Measurements from ENCODE around the gene SLC2A6.

The SLC2A6 gene

DNA sequence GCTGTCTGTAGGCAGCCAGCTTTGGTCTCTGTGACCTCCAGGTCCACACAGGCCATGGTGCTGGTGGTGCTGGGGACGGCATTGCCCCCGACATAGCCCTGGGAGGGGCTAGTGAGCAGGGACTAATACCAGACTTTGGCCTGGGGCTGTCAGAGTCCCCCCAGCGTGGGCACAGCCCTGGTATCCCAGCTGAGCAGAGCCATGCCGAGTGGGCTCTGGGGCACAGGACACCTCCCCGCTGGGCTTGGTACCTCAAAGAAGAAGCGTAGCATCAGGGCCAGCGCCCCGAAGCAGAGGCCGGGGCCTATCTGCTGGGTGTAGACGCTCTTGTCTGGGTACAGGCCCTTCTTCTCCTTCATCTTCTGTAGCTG is 36.3 kb upstream of the SLC2A6 start:
- FAIRE-seq: no peak

GRCh38 chr9:133514460-133515239 is 35.8 kb upstream of the SLC2A6 start:
- no peak for FAIRE-seq

GRCh38 chr9:133513214-133514100 is 34.6 kb upstream of the SLC2A6 start:
- FAIRE-seq: no peak

DNA sequence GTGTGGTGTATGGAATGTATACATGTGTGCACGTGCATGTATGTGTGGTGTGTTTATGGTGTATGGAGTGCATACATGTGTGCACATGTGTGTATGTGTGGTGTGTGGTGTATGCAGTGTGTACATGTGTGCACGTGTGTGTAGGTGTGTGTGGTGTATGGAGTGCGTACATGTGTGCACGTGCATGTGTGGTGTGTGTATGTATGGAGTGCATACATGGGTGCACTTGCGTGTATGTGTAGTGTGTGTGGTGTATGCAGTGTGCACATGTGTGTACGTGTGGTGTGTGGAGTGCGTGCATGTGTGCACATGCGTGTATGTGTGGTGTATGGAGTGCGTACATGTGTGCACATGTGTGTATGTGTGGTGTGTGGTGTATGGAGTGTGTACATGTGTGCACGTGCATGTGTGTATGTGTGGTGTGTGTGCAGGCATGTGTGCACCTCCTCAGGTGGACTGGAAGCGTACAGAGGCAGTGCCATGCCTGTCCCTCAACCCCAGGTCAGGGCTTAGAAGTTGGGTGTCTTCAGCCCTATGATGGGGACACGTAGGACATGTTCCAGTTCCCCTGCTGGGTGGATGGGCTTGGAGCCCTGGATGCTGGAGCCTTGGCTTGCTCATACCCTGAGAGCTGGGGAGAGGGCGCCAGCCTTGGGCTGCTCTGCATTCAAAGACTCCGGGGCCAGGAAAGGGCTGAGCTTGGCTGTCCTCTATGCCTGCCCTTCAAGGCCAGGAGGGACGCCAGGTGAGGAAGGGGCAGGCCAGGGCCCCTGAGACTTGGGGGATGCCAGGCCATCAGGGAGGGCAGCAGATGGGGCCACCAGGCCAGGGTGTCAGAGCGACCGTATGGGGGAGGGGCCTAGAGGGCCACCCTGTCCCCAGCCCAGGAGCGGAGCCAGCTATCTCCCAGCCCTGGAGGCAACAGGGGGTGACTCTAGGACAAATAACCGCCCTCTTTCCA is 33.6 kb upstream of the SLC2A6 start:
- no peak for FAIRE-seq

GRCh38 chr9:133511607-133512006 is 32.7 kb upstream of the SLC2A6 start:
- no peak for FAIRE-seq

DNA sequence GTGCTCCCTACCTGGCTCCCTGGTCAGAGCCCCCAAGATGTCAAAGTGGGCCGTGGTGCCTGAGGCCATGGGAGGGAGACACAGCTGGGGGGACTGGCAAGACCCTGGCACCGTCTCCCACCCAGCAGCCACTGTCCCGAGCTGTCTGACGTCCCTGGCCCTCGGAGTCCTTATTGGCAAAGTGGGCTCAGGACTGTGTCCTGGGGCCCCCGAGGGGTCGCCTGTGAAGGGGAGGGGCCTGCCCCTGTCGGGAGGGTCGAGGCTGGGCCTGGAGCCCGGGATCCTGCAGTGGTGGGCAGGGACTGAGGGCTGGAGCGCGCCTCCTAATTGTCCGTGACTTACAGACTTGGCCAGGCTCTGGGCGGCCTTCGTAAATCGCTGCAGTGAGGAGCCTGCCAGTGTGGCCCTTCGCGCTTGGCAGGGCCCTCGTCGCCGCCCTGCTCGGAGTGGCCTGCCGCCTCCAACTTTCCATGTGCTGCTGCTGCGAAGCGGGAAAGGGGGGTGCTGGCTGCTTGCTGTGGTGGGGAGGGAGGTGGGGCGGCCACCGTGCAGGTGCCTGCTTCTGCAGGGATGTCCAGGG is 32.1 kb upstream of the SLC2A6 start:
- no peak for FAIRE-seq

- no peak for FAIRE-seq
Measured at GRCh38 chr9:133509179-133510083, 30.5 kb upstream of the SLC2A6 start.

- FAIRE-seq: no peak
Measured at GRCh38 chr9:133508046-133508445, 29.1 kb upstream of the SLC2A6 start.

DNA sequence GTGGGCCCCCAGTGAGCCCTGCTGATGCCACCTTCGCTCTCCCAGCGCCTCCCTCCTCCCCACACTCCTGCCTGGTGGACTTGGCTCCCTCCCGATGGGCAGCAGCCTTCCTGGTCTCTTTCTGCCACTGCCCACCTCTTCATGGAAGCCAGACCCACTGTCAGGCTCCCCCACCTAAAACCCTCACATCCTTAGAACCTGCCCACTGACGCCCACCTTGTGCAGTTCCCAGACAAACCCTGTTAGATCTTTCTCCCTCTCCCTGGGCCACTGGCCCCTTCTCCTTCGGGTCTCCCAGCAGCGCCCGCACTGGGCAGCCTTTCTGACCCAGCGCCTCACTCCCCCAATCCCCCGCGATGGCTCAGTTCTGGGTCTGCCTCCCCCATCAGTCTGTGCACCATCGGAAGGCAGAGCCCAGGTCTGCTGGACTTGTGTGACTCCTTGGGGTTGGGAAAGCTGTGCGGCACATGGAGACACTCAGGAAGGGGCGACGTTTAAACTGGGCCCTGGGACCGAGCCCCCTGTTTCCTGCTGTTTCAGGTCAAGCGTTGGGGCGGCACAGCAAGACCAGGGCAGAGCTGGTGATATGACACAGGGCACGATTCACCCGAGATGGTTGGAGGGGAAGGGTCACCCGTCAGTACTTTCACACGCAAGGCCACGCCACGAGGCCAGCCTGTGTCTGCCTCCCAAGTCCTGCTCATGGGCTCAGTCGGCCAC is 28.5 kb upstream of the SLC2A6 start:
- FAIRE-seq: no peak

DNA sequence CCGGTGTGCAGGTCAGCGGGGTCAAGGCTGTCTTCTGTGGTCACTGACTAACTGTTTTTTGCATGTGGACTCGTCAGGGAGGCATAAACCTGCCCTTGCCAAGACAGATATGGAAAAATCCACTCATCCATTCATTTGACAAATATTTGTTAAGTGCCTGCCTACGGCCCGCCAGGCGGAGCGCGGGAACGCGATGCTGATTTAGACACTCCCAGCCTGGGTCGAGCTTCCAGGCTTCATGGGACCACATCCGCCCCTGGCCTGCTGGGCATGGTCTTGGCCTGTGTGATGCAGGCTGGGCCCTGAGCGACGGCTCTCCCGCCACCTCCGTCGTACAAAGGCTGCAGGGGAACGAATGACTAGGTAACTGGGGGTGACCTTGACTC is 27.7 kb upstream of the SLC2A6 start:
- FAIRE-seq: no peak

- no peak for FAIRE-seq
Measured at GRCh38 chr9:133505901-133506652, 27.2 kb upstream of the SLC2A6 start.

DNA sequence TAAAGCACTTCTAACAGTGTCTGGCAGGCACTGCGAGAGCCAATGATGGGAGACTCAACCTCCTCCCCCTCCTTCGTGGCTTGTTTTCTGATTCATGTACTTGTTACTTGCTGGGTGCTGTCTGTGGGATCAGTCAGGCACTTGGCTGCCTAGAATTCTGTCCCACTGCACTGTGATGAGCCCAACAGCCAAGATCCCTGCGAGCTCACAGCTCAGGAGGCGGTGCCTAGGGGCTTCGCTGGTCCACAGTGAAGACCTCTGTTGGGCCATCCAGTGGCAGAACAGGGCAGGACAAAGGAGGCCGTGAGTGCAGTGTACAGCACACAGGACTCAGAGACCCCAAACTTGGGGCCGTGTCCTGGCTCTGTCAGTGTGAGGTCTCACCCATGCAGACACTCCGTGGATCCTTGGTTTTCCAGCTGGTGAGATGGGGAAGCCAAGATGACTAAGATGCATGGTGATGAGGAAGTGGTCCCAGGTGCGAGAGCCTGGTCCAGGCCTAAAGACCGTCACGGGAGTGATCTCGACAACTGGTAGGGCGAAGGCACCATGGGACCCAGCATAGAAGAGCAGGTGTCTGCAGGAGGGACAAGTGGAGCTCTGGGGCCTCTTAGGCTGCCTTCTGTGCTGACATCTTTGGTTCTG is 26.4 kb upstream of the SLC2A6 start:
- FAIRE-seq: no peak

DNA sequence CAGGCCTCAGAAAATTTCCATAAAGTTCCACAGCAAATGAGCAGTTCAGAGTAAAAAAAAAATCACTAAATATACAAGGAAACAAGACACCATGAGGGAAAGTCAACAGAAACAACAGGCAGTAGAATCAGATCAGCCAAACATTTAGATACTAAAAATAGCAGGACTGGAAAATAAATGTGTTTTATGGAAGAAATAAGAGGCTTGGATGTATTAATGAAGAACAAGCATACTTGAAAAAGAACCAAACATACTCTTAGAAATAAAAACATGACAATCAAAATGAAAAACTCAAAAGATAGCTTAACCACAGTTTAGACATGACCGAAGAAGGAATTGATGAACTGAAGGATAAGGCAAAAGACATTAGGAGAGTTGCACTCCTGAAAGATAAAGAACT is 23.2 kb upstream of the SLC2A6 start:
- no peak for FAIRE-seq

GRCh38 chr9:133499892-133500270 is 21.0 kb upstream of the SLC2A6 start:
- no peak for FAIRE-seq

GRCh38 chr9:133499132-133499891 is 20.4 kb upstream of the SLC2A6 start:
- FAIRE-seq: no peak

DNA sequence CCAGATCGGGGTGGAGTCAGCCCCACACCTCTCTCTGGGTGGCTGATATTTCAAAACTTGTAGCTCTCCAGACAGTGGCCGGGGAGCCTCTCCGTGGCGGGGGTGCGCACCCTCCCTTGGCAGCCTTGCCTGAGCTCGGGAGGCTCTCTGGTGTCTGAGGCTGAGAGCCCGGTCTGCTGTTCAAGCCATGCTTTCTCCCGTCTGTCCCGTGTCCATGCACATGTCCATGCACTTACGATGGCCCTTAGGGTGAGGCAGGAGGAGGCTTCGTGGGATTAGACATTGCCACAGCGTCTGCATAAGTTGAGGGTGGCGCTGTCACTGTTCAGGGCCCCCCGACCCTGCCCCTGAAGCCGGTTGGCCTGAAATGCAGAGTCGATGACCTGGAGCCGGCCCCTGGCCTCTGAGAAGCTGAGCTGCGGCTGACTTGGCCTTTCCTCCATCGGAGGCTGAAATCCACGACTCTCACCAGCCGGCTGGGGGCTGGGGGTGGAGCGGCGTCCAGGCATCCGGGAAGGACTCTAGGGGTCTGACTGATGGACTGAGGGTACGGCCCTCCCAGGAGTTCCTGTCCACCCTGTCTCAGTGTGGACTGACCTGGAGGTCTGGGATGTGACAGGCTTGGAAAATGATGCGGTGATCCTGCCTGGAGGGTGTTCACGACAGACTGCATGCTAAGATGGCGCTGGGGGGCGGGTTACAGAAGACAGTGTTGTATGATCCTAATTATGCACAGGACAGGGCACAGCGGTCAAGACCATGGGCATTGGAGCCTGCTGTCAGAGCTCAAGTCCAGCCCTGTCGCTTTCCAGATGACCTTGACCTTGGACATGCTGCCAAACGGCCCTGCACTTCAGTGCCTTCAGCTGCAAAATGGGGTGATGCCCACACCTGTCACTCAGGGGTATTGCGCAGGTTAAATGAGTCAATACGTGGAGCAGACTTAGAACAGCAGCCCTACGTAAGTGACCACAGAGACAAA is 18.3 kb upstream of the SLC2A6 start:
- FAIRE-seq: no peak

All from A204.1 (cell line).